PC-9 (cell line): ENCODE data around the gene OGN. TPM values are rescaled to one million over a fixed set of nuclear protein-coding genes. Genes with fewer than 3 reads are reported as not detected.

Source experiments
- BruUV-seq: library from RNA; stranded (reverse); fragments of 400-500 nt; replicated peaks from 2 replicates; lab custom pipeline; 2021; lab: Mats Ljungman, UMichigan
- CTCF ChIA-PET: fragments of 300-600 bp; sonication (Branson Sonifier 250); formaldehyde crosslinking; loops from one replicate; lab custom pipeline; 2022; ENCODE audit warnings: antibody characterized with exemption; lab: Charles Lee
- POLR2A ChIA-PET: fragments of 300-600 bp; sonication (Branson Sonifier 250); formaldehyde crosslinking; loops from one replicate; lab custom pipeline; 2022; ENCODE audit warnings: antibody characterized with exemption; ENCODE audit not compliant: unreplicated experiment; lab: Charles Lee
- DNase-seq, 2 experiments: peaks; one replicate each; pipeline versions ENCODE4 v3.0.0 to v3.0.0-alpha.2; 2015 to 2022; ENCODE audit warnings: mixed read lengths in 1 of 2
- H2AFZ ChIP-seq: fragments of 200-600 bp; sonication (generic); 2 replicates; pipeline ENCODE4 v1.8.1; 2017; ENCODE audit warnings: antibody characterized with exemption
- H3F3A ChIP-seq: fragments of 200-600 bp; sonication (generic); 2 replicates; pipeline ENCODE4 v1.8.1; 2017; ENCODE audit warnings: antibody characterized with exemption, mild to moderate bottlenecking, low read depth; ENCODE audit not compliant: insufficient read depth
- H3K27ac ChIP-seq: fragments of 200-600 bp; sonication (generic); 2 replicates; pipeline ENCODE4 v1.6.1; 2016; ENCODE audit warnings: mixed run types
- H3K27me3 ChIP-seq: fragments of 200-600 bp; sonication (generic); 2 replicates; pipeline ENCODE4 v1.6.1; 2016; ENCODE audit warnings: low read depth, mixed run types; ENCODE audit not compliant: insufficient read depth
- H3K36me3 ChIP-seq: fragments of 200-600 bp; sonication (generic); 2 replicates; pipeline ENCODE4 v1.6.1; 2016; ENCODE audit warnings: low read depth, mixed run types
- H3K4me1 ChIP-seq: fragments of 200-600 bp; sonication (generic); replicated peaks from 2 replicates; pipeline ENCODE4 v1.6.1; 2016; ENCODE audit warnings: mixed run types; ENCODE audit not compliant: insufficient read depth
- H3K4me2 ChIP-seq: fragments of 200-600 bp; sonication (generic); 2 replicates; pipeline ENCODE4 v1.6.1; 2017; ENCODE audit warnings: mixed run types
- H3K4me3 ChIP-seq: fragments of 200-600 bp; sonication (generic); 2 replicates; pipeline ENCODE4 v1.6.1; 2016; ENCODE audit warnings: mixed run types
- H3K79me2 ChIP-seq: fragments of 200-600 bp; sonication (generic); 2 replicates; pipeline ENCODE4 v1.6.1; 2017; ENCODE audit warnings: low read depth, mixed run types
- H3K9me2 ChIP-seq: fragments of 200-600 bp; sonication (generic); 2 replicates; pipeline ENCODE4 v1.8.1; 2017; ENCODE audit warnings: mild to moderate bottlenecking; ENCODE audit not compliant: insufficient read depth
- H3K9me3 ChIP-seq: fragments of 200-600 bp; sonication (generic); 2 replicates; pipeline ENCODE4 v1.8.1; 2016; ENCODE audit warnings: low read depth; ENCODE audit not compliant: insufficient read depth
- H4K20me1 ChIP-seq: fragments of 200-600 bp; sonication (generic); 2 replicates; pipeline ENCODE4 v1.8.1; 2017; ENCODE audit not compliant: insufficient read depth
- EZH2 ChIP-seq: fragments of 200-600 bp; sonication (generic); IDR thresholded peaks from 2 replicates; pipeline ENCODE4 v1.8.0; 2017; ENCODE audit warnings: antibody characterized with exemption, low read depth
- intact Hi-C: fragments of 100-400 bp; cut with micrococcal nuclease; formaldehyde crosslinking; loops from one replicate; pipeline ENCODE4 v1.10.0; 2022; ENCODE audit not compliant: unreplicated experiment
- total RNA-seq: library from RNA; stranded (reverse); gene quantifications from 2 replicates; pipeline ENCODE4 v1.2.3, GENCODE V29; 2021
- TF ChIP-seq, protein P1 (sequence below): fragments of 200-600 bp; sonication (generic); conservative IDR thresholded peaks from 2 replicates; pipeline ENCODE4 v1.6.1; 2017; ENCODE audit warnings: mixed run types, antibody characterized with exemption, mild to moderate bottlenecking, moderate library complexity

The OGN gene
- total RNA-seq, 1 experiment from 2014 or later, result not detected

- H3K27ac ChIP-seq, result no peak overlapping the region
- no peak for TF ChIP-seq EZH2
- TF ChIP-seq, protein P1, sequence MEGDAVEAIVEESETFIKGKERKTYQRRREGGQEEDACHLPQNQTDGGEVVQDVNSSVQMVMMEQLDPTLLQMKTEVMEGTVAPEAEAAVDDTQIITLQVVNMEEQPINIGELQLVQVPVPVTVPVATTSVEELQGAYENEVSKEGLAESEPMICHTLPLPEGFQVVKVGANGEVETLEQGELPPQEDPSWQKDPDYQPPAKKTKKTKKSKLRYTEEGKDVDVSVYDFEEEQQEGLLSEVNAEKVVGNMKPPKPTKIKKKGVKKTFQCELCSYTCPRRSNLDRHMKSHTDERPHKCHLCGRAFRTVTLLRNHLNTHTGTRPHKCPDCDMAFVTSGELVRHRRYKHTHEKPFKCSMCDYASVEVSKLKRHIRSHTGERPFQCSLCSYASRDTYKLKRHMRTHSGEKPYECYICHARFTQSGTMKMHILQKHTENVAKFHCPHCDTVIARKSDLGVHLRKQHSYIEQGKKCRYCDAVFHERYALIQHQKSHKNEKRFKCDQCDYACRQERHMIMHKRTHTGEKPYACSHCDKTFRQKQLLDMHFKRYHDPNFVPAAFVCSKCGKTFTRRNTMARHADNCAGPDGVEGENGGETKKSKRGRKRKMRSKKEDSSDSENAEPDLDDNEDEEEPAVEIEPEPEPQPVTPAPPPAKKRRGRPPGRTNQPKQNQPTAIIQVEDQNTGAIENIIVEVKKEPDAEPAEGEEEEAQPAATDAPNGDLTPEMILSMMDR, result no peak
- H3K4me2 ChIP-seq, result no peak overlapping the region
- ChIA-PET CTCF (no interaction called here), POLR2A (no interaction called here)
- no peak overlapping the region for H2AFZ ChIP-seq
- no peaks in the 10 kb centered on the region for H3F3A ChIP-seq
- no peaks in the 10 kb centered on the region for H3K36me3 ChIP-seq
- intact Hi-C loops, result loop anchor here (5.0 kb wide), 1 partner anchor 293 kb away; no protein-coding TSS in a partner anchor
- H3K4me1 ChIP-seq, result no peaks in the 10 kb centered on the region
- no peaks in the 10 kb centered on the region for H4K20me1 ChIP-seq
- no peaks in the 10 kb centered on the region for H3K27me3 ChIP-seq
- no peak overlapping the region for H3K4me3 ChIP-seq
- no TSS peak for BruUV-seq
- no peaks in the 10 kb centered on the region for H3K79me2 ChIP-seq
- no peak for DNase-seq
- no peaks in the 10 kb centered on the region for H3K9me3 ChIP-seq
- H3K9me2 ChIP-seq, result no peaks in the 10 kb centered on the region
Observed at GRCh38 chr9:92435263-92435662, 30.9 kb upstream of the OGN start.

GRCh38 chr9:92432972-92433548, 28.7 kb upstream of the OGN start:
- BruUV-seq, result no TSS peak
- DNase-seq, result no peak
- Histone ChIP-seq H2AFZ (no peak overlapping the region), H3K36me3 (no peaks in the 10 kb centered on the region), H3K4me2 (no peak overlapping the region), H4K20me1 (no peaks in the 10 kb centered on the region), H3K9me3 (no peaks in the 10 kb centered on the region), H3K79me2 (no peaks in the 10 kb centered on the region), H3F3A (no peaks in the 10 kb centered on the region), H3K27me3 (no peaks in the 10 kb centered on the region), H3K4me3 (no peak overlapping the region), H3K9me2 (no peaks in the 10 kb centered on the region), H3K4me1 (no peaks in the 10 kb centered on the region), H3K27ac (no peak overlapping the region)
- intact Hi-C loops, result no loop called here
- TF ChIP-seq EZH2, result no peak
- TF ChIP-seq, protein P1, result no peak
- ChIA-PET POLR2A (no interaction called here), CTCF (no interaction called here)

- no peaks in the 10 kb centered on the region for H3K4me1 ChIP-seq
- no peak for DNase-seq
- no peaks in the 10 kb centered on the region for H4K20me1 ChIP-seq
- no peaks in the 10 kb centered on the region for H3K36me3 ChIP-seq
- H3K79me2 ChIP-seq, result no peaks in the 10 kb centered on the region
- H3K9me3 ChIP-seq, result no peaks in the 10 kb centered on the region
- no peaks in the 10 kb centered on the region for H3K27me3 ChIP-seq
- intact Hi-C loops, result no loop called here
- no peak overlapping the region for H3K4me3 ChIP-seq
- no peak for TF ChIP-seq EZH2
- TF ChIP-seq, protein P1, result no peak
- no peak overlapping the region for H3K27ac ChIP-seq
- ChIA-PET POLR2A (interaction anchor here (0.7 kb wide), 1 partner anchor 66 kb away, joined by 10 read pairs; no protein-coding TSS in a partner anchor), CTCF (no interaction called here)
- H3K4me2 ChIP-seq, result no peak overlapping the region
- no peaks in the 10 kb centered on the region for H3K9me2 ChIP-seq
- H3F3A ChIP-seq, result no peaks in the 10 kb centered on the region
- no peak overlapping the region for H2AFZ ChIP-seq
- BruUV-seq, result no TSS peak
Observed at GRCh38 chr9:92432350-92432749, 28.0 kb upstream of the OGN start.
